ENCODE data around the gene GADD45B.
"Not testable (repeated sequence)": the region's sequence is repeated elsewhere in the genome, so short reads cannot be mapped to it uniquely, and the experiment has no call there.

The GADD45B gene

DNA sequence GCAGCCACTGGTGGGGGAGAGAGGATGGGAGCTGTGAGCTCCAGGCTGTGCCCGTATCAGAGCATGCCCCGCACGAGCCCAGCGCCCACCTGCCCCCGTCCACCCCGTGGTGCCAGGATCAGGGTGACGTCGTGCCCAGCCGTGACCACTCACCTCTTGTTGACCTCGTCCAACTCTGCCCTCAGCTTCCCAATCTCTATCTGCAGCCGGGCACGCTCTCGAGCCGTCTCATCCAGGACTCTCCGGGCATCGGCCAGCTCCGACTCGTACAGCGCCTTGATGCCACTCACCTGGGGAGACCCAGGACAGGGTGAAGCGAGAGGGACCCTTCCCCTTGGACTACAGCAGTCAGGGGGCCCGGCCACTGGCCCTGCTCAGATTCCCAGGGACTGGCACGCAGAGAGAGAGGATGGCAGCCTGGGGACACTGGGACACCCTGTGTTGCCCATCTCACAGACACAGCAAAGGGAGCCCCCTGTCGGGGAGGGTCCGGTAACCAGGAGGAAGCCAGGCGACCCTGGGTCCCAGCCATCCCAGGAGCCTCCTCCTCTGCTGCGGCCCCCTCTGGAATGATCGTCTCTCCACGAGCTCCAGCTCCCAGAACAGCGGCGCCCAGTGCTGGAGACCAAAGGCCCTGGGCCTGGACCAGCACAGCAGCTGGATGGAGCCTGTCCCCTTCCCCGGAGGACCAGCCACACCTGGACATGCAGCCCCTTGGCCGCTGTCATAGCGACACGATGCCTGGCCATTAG, 31.5 kb upstream of the GADD45B start:
- no peak for DNase-seq

DNA sequence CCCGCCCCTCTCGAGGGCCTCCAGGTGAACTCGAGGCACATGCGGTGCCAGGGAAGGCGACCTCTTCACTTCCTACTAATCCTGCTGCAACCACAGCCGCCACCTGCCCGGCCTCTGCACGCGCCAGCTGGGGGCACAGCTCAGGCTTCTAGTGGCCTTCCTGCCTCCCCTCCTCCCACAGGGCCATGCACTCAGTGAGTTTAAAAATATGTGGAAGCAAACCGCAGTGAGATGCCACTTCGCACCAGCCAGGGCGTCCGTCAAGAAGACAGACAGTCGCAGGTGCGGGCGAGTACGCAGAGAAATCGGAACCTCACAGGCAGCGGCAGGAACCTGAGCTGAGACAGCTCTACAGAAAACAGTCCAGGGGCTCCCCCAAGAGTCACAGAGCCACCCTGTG, 29.5 kb upstream of the GADD45B start:
- peak; percentile 26 to 37 for DNase-seq

GRCh38 chr19:2449019-2449418, 26.9 kb upstream of the GADD45B start:
- DNase-seq: no peak

GRCh38 chr19:2451138-2451537, 24.8 kb upstream of the GADD45B start:
- no peak for DNase-seq

DNA sequence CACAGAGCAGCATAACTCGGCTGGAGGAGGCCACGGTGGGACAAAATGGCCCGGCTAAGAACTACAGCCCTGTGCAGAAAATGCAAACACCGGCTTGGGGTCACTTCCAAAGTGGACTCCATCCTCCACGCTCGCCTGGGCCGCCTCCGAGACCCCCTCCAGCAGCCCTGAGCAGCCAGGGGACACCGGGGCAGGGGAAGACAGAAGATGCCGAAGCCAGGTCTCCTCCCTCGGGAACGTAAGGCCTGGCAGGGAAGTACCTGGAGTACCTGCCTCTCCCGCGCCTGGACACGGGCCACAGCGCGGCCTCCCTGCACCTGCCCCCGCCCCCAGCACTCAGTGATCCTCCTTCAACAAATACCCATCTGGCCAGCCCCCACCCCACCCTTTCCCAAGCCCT, 24.2 kb upstream of the GADD45B start:
- DNase-seq: no peak

- DNase-seq: no peak
Observed at GRCh38 chr19:2453431-2454025, 22.4 kb upstream of the GADD45B start.

GRCh38 chr19:2454199-2454961, 21.5 kb upstream of the GADD45B start:
- DNase-seq: no peak

- no peak for DNase-seq
Observed at GRCh38 chr19:2454962-2455850, 20.7 kb upstream of the GADD45B start.

DNA sequence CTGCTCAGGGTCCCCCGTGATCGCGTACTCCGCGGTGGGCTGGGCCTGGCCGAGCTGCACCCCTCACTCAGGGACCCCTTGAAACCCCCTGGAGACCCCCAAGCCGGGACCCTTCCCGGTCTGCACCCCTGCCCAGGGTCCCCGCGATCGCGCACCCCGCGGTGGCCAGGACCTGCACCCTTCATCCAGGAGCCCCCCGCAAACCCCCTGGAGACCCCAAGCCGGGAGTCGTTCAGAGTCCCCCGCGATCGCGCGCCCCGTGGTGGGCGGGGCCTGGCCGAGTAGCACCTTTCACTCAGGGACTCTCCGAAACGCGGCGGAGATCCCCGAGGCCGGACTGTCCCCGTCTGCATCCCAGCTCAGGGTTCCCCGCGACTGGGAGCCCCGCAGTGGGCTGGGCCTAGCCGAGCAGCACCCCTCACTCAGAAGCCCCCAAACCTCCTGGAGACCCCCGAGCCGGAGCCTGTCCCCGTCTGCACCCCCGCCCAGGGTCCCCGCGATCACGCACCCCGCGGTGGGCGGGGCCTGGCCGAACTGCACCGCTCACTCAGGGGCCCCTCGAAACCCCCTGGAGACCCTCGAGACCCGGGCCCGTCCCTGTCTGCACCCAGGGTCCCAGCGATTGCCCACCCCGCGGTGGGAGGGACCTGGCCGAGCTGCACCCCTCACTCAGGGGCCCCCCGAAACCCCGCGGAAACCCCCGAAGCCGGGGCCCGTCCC, 19.9 kb upstream of the GADD45B start:
- DNase-seq: no peak

- DNase-seq: no peak
Observed at GRCh38 chr19:2457394-2458037, 18.4 kb upstream of the GADD45B start.

GRCh38 chr19:2458054-2458453, 17.9 kb upstream of the GADD45B start:
- DNase-seq: no peak

DNA sequence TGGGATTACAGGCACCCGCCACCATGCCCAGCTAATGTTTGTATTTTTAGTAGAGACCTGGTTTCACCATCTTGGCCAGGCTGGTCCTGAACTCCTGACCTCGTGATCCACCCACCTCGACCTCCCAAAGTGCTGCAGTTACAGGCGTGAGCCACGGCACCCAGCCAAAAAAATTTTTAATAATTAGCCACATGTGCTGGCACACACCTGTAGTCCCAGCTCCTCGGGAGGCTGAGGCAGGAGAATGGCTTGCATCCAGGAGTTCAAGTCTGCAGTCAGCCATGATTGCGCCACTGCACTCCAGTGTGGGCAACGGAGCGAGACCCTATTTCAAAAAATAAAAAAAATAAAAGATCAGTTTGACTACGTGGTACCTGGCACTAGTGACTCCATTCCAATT, 17.2 kb upstream of the GADD45B start:
- DNase-seq: not testable (repeated sequence)

GRCh38 chr19:2460245-2460644, 15.7 kb upstream of the GADD45B start:
- no peak for DNase-seq

GRCh38 chr19:2461751-2462634, 13.9 kb upstream of the GADD45B start:
- peak; percentile 49 to 54 for DNase-seq

DNA sequence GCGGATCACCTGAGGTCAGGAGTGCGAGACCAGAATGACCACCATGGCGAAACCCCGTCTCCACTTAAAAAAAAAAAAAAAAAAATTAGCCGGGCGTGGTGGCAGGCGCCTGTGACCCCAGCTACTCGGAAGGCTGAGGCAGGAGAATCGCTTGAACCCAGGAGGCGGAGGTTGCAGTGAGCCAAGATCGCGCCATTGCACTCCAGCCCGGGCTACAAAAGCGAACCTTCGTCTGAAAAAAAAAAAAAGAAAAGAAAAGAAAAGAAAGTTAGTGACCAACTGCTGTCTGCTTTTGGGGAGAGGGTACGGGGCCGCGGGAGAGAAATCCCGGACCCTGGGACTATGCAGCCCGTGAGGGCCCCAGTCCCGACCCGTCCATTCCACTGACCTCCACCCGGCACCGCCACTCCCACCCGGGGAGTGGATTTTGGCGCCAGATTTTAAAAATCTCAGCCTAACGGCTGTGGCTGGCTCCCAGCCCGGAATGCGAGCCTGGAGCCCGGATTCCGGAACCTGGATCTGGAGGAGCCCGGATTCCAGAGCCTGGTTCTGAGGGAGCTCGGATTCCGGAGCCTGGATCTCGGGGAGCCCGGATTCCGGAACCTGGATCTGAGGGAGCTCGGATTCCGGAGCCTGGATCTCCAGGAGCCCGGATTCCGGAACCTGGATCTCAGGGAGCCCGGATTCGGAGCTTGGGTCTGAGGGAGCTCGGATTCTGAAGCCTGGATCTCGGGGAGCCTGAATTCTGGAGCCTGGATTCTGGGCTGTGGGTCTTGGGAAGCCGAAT, 13.1 kb upstream of the GADD45B start:
- no peak for DNase-seq

DNA sequence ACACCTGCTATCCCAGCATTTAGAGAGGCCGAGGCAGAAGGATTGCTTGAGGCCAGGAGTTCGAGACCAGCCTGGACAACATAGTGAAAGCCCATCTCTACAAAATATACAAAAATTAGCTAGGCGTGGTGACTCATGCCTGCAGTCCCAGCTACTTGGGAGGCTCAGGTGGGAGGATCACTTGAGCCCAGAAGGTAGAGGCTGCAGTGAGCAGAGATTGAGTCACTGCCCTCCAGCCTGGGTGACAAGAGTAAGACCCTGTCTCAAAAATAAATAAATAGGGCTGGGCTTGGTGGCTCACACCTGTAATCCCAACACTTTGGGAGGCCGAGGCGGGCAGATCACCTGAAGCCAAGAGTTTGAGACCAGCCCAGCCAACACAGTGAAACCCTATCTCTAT, 12.2 kb upstream of the GADD45B start:
- not testable (repeated sequence) for DNase-seq

DNA sequence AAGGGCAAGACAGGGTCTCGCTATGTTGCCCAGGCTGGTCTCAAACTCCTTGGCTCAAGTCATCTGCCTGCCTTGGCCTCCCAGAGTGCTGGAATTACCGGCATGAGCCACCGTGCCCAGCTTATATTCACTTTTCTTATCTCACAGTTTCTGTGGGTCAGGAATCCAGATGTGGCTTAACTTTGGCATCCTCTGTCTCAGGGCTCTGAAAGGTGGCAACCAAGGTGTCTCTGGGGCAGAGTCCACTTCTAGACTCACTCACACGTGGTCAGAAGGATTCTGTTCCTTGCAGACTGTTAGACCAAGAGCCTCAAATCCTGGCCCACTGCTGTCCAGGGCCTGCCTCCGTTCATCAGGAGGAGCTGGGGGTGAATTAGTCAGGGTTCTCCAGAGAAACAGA, 11.5 kb upstream of the GADD45B start:
- DNase-seq: no peak

DNA sequence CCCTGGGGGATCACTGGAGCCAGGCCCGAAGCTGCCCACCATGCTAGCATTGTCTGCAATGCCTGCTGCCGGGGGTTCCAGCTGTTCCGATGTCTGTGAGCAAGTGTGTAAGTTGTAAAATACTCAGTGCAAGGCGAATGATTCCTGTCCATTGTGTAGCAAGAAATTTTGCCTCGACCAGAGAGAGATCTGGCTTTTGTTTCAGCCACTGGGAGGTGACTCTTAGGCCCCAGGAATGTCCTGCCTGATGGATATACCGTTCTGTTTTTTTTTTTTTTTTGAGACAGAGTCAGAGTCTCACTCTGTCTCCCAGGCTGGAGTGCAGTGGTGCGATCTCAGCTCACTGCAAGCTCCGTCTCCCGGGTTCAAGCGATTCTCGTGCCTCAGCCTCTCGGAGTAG, 7.3 kb upstream of the GADD45B start:
- no peak for DNase-seq

DNA sequence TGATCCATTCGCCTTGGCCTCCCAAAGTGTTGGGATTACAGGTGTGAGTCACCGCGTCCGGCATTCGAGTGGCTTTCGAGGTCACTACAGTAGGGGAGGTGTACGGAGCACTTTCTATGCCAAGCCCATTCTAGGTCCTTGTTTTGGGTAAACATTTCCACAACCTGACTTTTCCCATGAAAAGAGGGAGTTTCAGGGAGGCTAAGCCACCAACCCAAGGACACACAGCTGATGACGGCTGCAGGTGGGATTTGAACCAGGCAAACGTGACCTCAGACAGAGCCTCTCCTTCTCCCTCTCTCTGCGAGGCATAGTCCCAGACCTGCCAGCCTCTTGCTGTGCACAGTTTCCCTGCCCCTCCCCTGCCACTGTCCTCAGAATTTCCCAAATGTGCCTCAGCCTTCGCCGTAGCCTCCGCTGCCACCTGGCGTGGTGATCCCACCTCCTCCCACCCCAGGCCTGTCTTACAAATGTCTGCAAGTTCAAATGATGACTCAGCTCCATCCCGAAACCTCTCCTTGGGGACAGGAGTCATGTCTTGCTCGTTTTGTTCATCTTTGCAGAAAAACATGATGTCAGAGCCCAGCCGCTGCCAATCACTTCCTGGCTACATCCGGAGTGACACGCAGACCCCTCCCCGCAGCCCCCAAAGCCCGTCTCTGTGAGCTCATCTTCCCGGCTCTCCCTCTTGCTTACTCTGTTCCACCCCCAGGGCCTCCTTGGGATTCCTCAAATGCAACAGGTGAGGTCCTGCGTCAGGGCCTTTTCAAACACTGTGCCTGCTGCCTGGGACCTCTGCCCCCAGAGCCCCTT, 6.6 kb upstream of the GADD45B start:
- peak; percentile 16 to 20 for DNase-seq

Measured in Kasumi-1 (cell line).